Non-pigmented ciliary epithelial cell (primary cell): ENCODE results near the gene KPNA3.

ENCODE experiments used
- DNase-seq: peaks from one replicate; pipeline ENCODE4 v3.0.0-alpha.2; 2010; ENCODE audit warnings: low read depth

KPNA3 gene

GRCh38 chr13:49678191-49678914 is 114.1 kb downstream of the KPNA3 start:
- DNase-seq = no peak

GRCh38 chr13:49676581-49677298 is 115.7 kb downstream of the KPNA3 start:
- DNase-seq = no peak

- DNase-seq = no peak
Measured at GRCh38 chr13:49670828-49671227, 121.7 kb downstream of the KPNA3 start.

GRCh38 chr13:49669735-49670309 is 122.7 kb downstream of the KPNA3 start:
- DNase-seq = no peak

GRCh38 chr13:49667773-49668172 is 124.7 kb downstream of the KPNA3 start:
- DNase-seq = no peak

- no peak for DNase-seq
Measured at GRCh38 chr13:49664606-49665005, 127.9 kb downstream of the KPNA3 start.

- DNase-seq = no peak
Measured at GRCh38 chr13:49657241-49657641, 135.2 kb downstream of the KPNA3 start.

- no peak for DNase-seq
Measured at GRCh38 chr13:49655906-49656305, 136.6 kb downstream of the KPNA3 start.

GRCh38 chr13:49654011-49654410 is 138.5 kb downstream of the KPNA3 start:
- DNase-seq = no peak

- DNase-seq = no peak
Measured at GRCh38 chr13:49653478-49653877, 139.0 kb downstream of the KPNA3 start.

GRCh38 chr13:49652355-49653305 is 139.9 kb downstream of the KPNA3 start:
- DNase-seq = no peak

GRCh38 chr13:49651570-49652354 is 140.7 kb downstream of the KPNA3 start:
- DNase-seq = no peak

GRCh38 chr13:49649963-49650312 is 142.5 kb downstream of the KPNA3 start:
- no peak for DNase-seq
